Lung (tissue), 12 donors: ENCODE measurements around the gene KISS1R. TPM values are rescaled to one million over a fixed set of nuclear protein-coding genes. Genes with fewer than 3 reads are reported as not detected.
A peak's percentile ranks its signal among the peaks of the same experiment; 100 is the strongest.

Experiments used
- ATAC-seq: fragments of 200-7000 bp; cut with Tn5 transposase; one replicate; pipeline ENCODE4 v1.9.1; 2020; ENCODE audit warnings: moderate number of reproducible peaks; ENCODE audit not compliant: insufficient read depth, low FRiP score
- DNase-seq, 3 donors: peaks; one replicate each; pipeline ENCODE4 v3.0.0-alpha.2; 2013 to 2017
- H3K27ac ChIP-seq, 2 donors: one replicate each; pipeline ENCODE4 v1.5.1; 2013; ENCODE audit warnings: mild to moderate bottlenecking in 2 of 2, moderate library complexity in 2 of 2, control low read depth in 1 of 2, inconsistent platforms in 1 of 2, low read depth in 1 of 2, low read length in 1 of 2
- H3K27me3 ChIP-seq, 3 donors: one replicate each; pipeline ENCODE4 v1.5.1; 2013; ENCODE audit warnings: low read length in 2 of 3; ENCODE audit not compliant: control insufficient read depth in 3 of 3, insufficient read depth in 3 of 3
- H3K36me3 ChIP-seq, 4 donors: one replicate each; pipeline ENCODE4 v1.5.1; 2013; ENCODE audit warnings: low read length in 4 of 4, mild to moderate bottlenecking in 1 of 4, moderate library complexity in 1 of 4; ENCODE audit not compliant: control insufficient read depth in 4 of 4, insufficient read depth in 4 of 4
- H3K4me1 ChIP-seq, 5 donors: one replicate each; pipeline ENCODE4 v1.5.1; 2013; ENCODE audit warnings: low read length in 5 of 5, mild to moderate bottlenecking in 2 of 5, moderate library complexity in 1 of 5; ENCODE audit not compliant: control insufficient read depth in 5 of 5, insufficient read depth in 5 of 5
- H3K4me3 ChIP-seq: one replicate; pipeline ENCODE4 v1.5.1; 2013; ENCODE audit warnings: mild to moderate bottlenecking, control low read depth, moderate library complexity
- H3K9ac ChIP-seq, 2 donors: one replicate each; pipeline ENCODE4 v1.5.1; 2013; ENCODE audit warnings: low read length in 2 of 2, control low read depth in 1 of 2; ENCODE audit not compliant: insufficient read depth in 1 of 2
- H3K9me3 ChIP-seq, 4 donors: one replicate each; pipeline ENCODE4 v1.5.1; 2013; ENCODE audit warnings: low read length in 3 of 4, mild to moderate bottlenecking in 1 of 4, moderate library complexity in 1 of 4; ENCODE audit not compliant: control insufficient read depth in 4 of 4, insufficient read depth in 3 of 4
- CTCF ChIP-seq: IDR thresholded peaks from 2 replicates; pipeline ENCODE4 v1.5.1; 2012; ENCODE audit warnings: mild to moderate bottlenecking; ENCODE audit errors: control extremely low read depth, extremely low read depth
- WGBS, 2 donors: extraction: QIAGEN DNeasy Blood & Tissue Kit; methylation state at CpG; one replicate each; pipeline ENCODE4 v1.1.7; 2013; 5-methylcytosine and 5-hydroxymethylcytosine counted together
- polyA plus RNA-seq, 2 donors: library from polyadenylated mRNA; stranded (reverse); fragments of 200-250 nt; gene quantifications; one replicate each; pipeline ENCODE4 v1.2.1, GENCODE V29; 2013
- total RNA-seq, 2 donors: library from RNA; depleted of rRNA in 1 of 2; stranded (reverse); fragments of >200 nt in 1 of 2; gene quantifications; one replicate each; pipeline ENCODE4 v1.2.1, GENCODE V29; 2014 to 2021
- donor health status: control.
- donor health status: control.
- donor health status: Bipolar disorder and iron deficiency.
- donor health status: healthy.
- donor health status: DM: yes; HTN: yes; CAD: no.

KISS1R gene
- total and polyA plus RNA-seq, 4 donors = 0.13 to 0.21 TPM; not detected in 2

DNA sequence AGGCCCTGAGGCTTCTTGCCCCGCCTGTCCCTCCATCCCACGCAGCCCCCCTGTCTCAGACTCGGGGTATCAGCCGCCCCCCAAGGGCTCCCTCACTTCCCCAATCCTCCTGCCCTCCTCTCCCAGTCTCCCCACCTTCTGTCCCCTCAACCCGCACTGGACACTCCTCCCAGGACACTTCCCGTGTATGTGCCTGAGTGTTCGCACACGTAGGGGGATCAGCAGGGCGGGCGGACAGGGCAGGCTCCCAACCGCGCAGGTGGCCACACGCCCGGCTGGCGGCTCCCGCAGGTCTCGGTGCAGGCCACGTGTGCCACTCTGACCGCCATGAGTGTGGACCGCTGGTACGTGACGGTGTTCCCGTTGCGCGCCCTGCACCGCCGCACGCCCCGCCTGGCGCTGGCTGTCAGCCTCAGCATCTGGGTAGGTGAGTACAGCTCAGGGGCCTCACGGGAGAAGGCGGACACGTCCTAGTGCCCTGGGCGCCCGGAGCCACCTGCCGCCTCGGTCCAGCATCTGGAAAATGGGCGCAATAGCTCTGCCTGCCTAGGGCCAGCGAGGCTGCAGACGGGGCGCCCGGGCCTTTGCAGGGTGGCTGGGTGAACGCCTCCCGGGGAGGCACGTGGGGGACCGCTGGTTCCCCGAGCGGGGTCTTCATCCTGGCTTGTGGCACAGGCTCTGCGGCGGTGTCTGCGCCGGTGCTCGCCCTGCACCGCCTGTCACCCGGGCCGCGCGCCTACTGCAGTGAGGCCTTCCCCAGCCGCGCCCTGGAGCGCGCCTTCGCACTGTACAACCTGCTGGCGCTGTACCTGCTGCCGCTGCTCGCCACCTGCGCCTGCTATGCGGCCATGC lies 2.3 kb downstream of the KISS1R start:
- DNase-seq (no peak), ATAC-seq (no peak)
- Histone ChIP-seq H3K4me1 (peaks cover 0 to 10% (median 0%) of the 10 kb centered on the region in 5 donors), H3K4me3 (no peak overlapping the region), H3K27ac (no peak overlapping the region), H3K9ac (no peak overlapping the region), H3K36me3 (no peaks in the 10 kb centered on the region), H3K27me3 (peaks cover 6 to 27% (median 23%) of the 10 kb centered on the region in 3 donors), H3K9me3 (no peaks in the 10 kb centered on the region)
- WGBS, 2 donors = 3 to 4% methylated on average over 57 to 68 of the region's 68 CpGs
- TF ChIP-seq CTCF = no peak

DNA sequence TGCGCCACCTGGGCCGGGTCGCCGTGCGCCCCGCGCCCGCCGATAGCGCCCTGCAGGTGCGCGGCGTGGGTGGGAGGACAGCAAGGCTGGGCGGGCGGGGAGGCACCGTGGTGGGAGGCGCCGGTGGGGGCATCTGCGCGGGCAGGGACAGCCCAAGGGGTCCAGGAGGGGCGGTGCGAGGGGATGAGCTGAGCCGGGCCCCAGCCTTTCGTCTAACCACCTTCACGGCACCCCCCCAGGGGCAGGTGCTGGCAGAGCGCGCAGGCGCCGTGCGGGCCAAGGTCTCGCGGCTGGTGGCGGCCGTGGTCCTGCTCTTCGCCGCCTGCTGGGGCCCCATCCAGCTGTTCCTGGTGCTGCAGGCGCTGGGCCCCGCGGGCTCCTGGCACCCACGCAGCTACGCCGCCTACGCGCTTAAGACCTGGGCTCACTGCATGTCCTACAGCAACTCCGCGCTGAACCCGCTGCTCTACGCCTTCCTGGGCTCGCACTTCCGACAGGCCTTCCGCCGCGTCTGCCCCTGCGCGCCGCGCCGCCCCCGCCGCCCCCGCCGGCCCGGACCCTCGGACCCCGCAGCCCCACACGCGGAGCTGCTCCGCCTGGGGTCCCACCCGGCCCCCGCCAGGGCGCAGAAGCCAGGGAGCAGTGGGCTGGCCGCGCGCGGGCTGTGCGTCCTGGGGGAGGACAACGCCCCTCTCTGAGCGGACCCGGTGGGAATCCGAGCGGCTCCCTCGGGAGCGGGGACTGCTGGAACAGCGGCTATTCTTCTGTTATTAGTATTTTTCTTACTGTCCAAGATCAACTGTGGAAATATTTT lies 3.1 kb downstream of the KISS1R start:
- 2 to 3% methylated on average over 78 to 84 of the region's 84 CpGs for WGBS, 2 donors
- TF ChIP-seq CTCF = no peak
- peaks cover 6 to 27% (median 23%) of the 10 kb centered on the region in 3 donors for H3K27me3 ChIP-seq
- DNase-seq (no peak), ATAC-seq (no peak)
- H3K4me3 ChIP-seq = no peak overlapping the region
- H3K36me3 ChIP-seq = no peaks in the 10 kb centered on the region
- no peak overlapping the region for H3K9ac ChIP-seq
- H3K27ac ChIP-seq = no peak overlapping the region
- H3K4me1 ChIP-seq = peaks cover 0 to 17% (median 0%) of the 10 kb centered on the region in 5 donors
- H3K9me3 ChIP-seq = no peaks in the 10 kb centered on the region

GRCh38 chr19:924553-925086 lies 7.5 kb downstream of the KISS1R start:
- Histone ChIP-seq H3K4me1 (peaks cover 0 to 15% (median 0%) of the 10 kb centered on the region in 5 donors), H3K36me3 (peaks cover 0 to 6% (median 2%) of the 10 kb centered on the region in 4 donors), H3K4me3 (peak overlapping the region; percentile 75), H3K27ac (no peak overlapping the region), H3K9me3 (no peaks in the 10 kb centered on the region), H3K9ac (no peak overlapping the region), H3K27me3 (peaks cover 0 to 11% (median 11%) of the 10 kb centered on the region in 3 donors)
- no peak for DNase-seq
- 7 to 13% methylated on average over 31 of the region's 31 CpGs for WGBS, 2 donors
- no peak for TF ChIP-seq CTCF
- ATAC-seq = no peak
